NCI-H446 (cell line): ENCODE results near the gene WFIKKN2.
"Not testable (repeated sequence)": the region's sequence is repeated elsewhere in the genome, so short reads cannot be mapped to it uniquely, and the experiment has no call there.

Experiments
- DNase-seq, 2 experiments: peaks; one replicate each; lab custom pipeline; 2025; lab: John Stamatoyannopoulos, UW

Gene WFIKKN2

GRCh38 chr17:50853015-50853615 is 17.7 kb downstream of the WFIKKN2 start:
- DNase-seq: no peak

GRCh38 chr17:50853781-50854180 is 18.4 kb downstream of the WFIKKN2 start:
- no peak for DNase-seq

DNA sequence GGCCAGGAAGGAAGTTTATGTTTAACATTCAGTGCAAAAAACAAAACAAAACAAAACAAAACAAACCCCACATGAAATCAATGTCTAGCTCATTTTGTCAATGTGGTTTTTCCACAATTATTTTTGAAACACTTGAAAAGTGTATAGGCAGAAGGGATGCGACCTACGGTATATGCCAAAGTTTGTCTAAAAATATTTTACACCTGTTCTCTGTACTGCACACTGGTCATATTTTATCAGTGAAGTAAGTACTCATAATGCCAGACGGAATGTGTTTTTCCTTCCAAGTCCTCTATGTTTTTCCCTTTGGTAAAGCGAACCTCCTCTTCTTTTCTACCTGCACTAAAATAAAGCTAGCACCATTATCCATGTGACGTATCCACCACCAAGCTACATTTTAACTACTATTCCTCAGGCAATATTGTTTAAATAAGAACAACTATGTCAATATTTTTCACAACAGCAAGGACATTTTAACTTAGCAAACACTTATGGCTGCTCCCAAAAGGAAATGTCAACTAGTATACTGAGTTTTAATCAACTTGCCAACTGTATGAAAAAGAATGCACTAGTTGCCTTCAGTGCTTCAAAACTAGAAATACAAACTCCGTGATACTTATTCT is 20.4 kb downstream of the WFIKKN2 start:
- DNase-seq: no peak

- no peak for DNase-seq
These were observed 21.0 kb downstream of the WFIKKN2 start for GRCh38 chr17:50856431-50856830.

DNA sequence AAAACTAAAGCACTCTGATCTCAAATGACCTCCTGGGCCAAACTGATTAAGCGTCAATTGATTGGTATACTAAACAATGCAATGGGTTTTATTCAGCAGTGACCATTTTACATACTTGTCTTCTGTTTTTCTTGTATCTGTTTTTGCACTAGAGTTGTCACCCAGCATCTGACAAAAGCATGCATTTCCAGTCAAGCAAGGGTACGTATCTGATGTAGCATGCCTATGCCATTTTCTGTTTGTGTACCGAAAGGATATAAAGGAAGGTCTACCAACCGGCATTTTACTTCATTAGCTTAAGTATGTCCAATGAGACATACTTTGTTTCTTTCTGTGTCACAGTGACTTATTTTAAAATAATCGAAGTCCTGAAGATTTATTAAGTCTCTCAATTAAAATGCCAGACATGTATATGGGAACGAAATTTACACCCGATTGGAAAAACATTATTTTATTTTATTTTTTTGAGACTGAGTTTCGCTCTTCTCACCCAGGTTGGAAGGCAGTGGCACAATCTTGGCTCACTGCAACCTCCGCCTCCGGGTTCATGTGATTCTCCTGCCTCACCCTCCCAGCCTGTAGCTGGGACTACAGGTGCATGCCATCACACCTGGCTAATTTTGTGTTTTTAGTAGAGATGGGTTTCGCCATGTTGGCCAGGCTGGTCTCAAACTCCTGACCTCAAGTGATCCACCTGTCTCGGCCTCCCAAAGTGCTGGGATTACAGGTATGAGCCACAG is 23.3 kb downstream of the WFIKKN2 start:
- no peak for DNase-seq

- DNase-seq: not testable (repeated sequence)
These were observed 24.3 kb downstream of the WFIKKN2 start for GRCh38 chr17:50859727-50860126.

DNA sequence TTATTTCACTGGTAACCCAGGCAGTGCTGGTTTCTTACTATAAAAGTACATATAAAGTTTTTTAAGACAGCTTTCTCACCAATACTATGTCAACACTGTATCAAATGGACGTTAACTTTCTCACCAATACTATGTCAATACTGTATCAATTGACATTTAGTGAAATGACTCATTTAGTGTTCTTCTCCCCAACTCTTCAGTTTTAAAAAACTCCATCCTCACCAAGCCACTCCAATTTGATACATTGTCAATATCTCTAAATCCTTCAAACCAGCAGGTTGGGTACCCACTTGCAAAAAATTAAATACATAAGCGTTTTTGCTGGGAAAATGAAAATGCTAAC is 25.9 kb downstream of the WFIKKN2 start:
- DNase-seq: no peak

- no peak for DNase-seq
These were observed 26.6 kb downstream of the WFIKKN2 start for GRCh38 chr17:50861822-50862528.

DNA sequence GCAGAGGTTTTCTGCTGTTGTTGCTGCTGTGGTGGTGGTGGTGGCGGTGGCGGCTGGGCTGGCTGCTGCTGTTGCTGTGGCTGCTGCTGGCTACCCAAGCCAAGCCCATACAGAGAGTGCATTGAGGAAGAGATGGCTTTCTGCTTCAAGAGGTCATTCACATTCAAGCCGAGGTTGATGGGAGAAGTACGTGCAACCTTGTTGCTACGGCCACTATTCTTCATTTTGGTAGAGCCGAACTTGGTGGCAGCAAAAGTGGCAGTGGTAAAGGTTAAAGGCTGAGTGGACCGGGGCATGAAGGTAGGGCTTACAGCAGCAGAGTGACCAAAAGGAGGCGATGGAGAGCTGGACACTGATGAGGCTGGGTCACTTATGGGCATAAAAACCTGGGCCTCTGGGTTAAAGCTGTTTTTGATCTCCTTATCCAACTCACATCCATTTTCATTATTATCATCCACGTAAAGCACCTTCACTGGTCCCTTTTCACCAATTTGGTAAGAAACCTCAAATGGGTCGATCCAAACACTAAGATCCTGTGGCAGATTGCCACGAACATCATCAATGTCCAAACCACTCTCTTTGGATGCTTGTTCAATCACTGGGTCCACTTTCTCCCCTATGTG is 27.9 kb downstream of the WFIKKN2 start:
- peak; percentile 18 to 19 for DNase-seq

GRCh38 chr17:50863931-50864330 is 28.5 kb downstream of the WFIKKN2 start:
- DNase-seq: no peak

- DNase-seq: no peak
These were observed 29.3 kb downstream of the WFIKKN2 start for GRCh38 chr17:50864747-50865059.

GRCh38 chr17:50865060-50865867 is 29.9 kb downstream of the WFIKKN2 start:
- peak in 1 of 2 experiments; percentile 70 for DNase-seq

- no peak for DNase-seq
These were observed 30.5 kb downstream of the WFIKKN2 start for GRCh38 chr17:50865868-50866260.

- DNase-seq: peak; percentile 91 to 97
These were observed 31.0 kb downstream of the WFIKKN2 start, which contains the start of gene TOB1 for GRCh38 chr17:50866261-50866949. TOB1 (minus strand) TSS chr17:50866354; CDS start chr17:50864017, 2,337 bp downstream.

- peak in 1 of 2 experiments; percentile 80 for DNase-seq
These were observed 31.6 kb downstream of the WFIKKN2 start for GRCh38 chr17:50866950-50867362.

GRCh38 chr17:50867363-50868139 is 32.2 kb downstream of the WFIKKN2 start:
- DNase-seq: peak; percentile 96

DNA sequence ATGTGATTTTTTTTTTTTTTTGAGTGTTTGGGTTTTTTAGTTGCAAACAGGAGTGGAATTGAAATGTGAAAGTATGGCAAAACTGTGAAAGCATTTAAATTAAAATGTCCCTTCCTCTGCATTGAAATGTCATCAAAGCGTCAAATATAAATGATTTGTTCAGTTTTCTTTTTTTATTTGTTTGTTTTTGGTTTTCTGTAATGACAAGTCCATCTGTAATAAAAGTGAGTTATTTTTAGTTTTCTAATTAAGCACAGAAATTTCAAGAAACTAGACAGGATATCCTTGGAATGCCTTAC is 32.7 kb downstream of the WFIKKN2 start:
- no peak for DNase-seq

DNA sequence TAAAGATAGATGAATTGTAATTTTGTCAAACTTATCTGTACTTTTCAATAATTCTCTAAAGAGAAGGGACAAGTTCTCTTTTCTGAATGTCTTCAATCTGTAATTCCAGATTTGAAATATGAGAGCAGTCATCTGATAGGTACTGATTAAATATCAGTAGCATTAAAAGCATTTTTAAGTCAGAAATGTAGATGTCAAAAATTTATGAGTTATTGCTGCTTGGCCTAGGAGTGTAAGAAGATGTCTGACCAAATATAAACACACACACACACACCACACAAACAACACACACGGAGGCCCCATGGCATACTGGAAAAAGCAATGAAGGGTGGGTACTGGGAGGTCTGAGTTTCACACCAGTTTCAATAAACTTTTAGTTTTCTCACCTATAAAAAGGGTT is 33.2 kb downstream of the WFIKKN2 start:
- DNase-seq: no peak

DNA sequence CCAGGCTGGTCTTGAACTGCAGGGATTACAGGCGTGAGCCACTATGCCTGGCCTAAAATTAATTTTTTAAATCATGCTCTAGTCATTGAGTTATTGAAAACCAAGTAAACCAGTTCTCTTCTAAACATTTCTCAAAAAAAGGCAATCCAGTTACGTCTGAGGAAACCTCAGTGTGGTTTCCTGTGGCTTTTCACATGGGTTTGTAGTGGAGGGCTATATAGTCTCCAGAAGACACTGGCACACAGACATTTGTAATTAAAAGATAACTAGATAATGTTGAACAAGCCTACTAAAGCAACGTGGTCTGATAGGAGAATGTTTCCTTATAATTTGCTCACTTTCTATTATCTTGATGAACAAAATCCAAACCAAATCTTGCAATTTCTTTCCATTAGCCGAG is 36.0 kb downstream of the WFIKKN2 start:
- no peak for DNase-seq

- DNase-seq: no peak
These were observed 36.5 kb downstream of the WFIKKN2 start for GRCh38 chr17:50871898-50872297.
